HG03139 (cell line): ENCODE results near the gene ALPK3.

Experiments used
- ATAC-seq: cut with Tn5 transposase; IDR thresholded peaks from one replicate; pipeline ENCODE4 v1.9.1; 2021; ENCODE audit not compliant: unreplicated experiment

Gene ALPK3

GRCh38 chr15:84816694-84817465 lies at the start of gene ALPK3:
Gene ALPK3 (plus strand): TSS chr15:84817356. CDS start chr15:84817453, 97 bp downstream.
- no peak for ATAC-seq

- ATAC-seq, result no peak
Observed at GRCh38 chr15:84772031-84772430, 45.1 kb upstream of the ALPK3 start.

- no peak for ATAC-seq
Observed at GRCh38 chr15:84772467-84772866, 44.7 kb upstream of the ALPK3 start.

GRCh38 chr15:84773716-84774115 lies 43.4 kb upstream of the ALPK3 start:
- no peak for ATAC-seq

GRCh38 chr15:84775867-84776449 lies 41.2 kb upstream of the ALPK3 start:
- no peak for ATAC-seq

- ATAC-seq, result no peak
Observed at GRCh38 chr15:84778194-84778593, 39.0 kb upstream of the ALPK3 start.

- ATAC-seq, result no peak
Observed at GRCh38 chr15:84780492-84780891, 36.7 kb upstream of the ALPK3 start.

GRCh38 chr15:84781495-84781894 lies 35.7 kb upstream of the ALPK3 start:
- ATAC-seq, result no peak

GRCh38 chr15:84782346-84782745 lies 34.8 kb upstream of the ALPK3 start:
- ATAC-seq, result no peak

- no peak for ATAC-seq
Observed at GRCh38 chr15:84783493-84784251, 33.5 kb upstream of the ALPK3 start.

GRCh38 chr15:84784262-84784661 lies 32.9 kb upstream of the ALPK3 start:
- no peak for ATAC-seq

GRCh38 chr15:84785053-84785452 lies 32.1 kb upstream of the ALPK3 start:
- no peak for ATAC-seq

GRCh38 chr15:84788500-84788899 lies 28.7 kb upstream of the ALPK3 start:
- no peak for ATAC-seq

- no peak for ATAC-seq
Observed at GRCh38 chr15:84789762-84790161, 27.4 kb upstream of the ALPK3 start.

GRCh38 chr15:84790676-84791075 lies 26.5 kb upstream of the ALPK3 start:
- ATAC-seq, result no peak

GRCh38 chr15:84791763-84792162 lies 25.4 kb upstream of the ALPK3 start:
- ATAC-seq, result no peak

GRCh38 chr15:84793431-84794161 lies 23.6 kb upstream of the ALPK3 start:
- no peak for ATAC-seq

GRCh38 chr15:84794162-84794547 lies 23.0 kb upstream of the ALPK3 start:
- ATAC-seq, result no peak

GRCh38 chr15:84795186-84795585 lies 22.0 kb upstream of the ALPK3 start:
- no peak for ATAC-seq

- no peak for ATAC-seq
Observed at GRCh38 chr15:84797212-84797611, 19.9 kb upstream of the ALPK3 start.

- no peak for ATAC-seq
Observed at GRCh38 chr15:84797801-84798200, 19.4 kb upstream of the ALPK3 start.
